ENCODE data around the gene DOK3. TPM values are rescaled to one million over a fixed set of nuclear protein-coding genes. Genes with fewer than 3 reads are reported as not detected.
A peak's percentile ranks its signal among the peaks of the same experiment; 100 is the strongest.

DOK3 gene
- total RNA-seq, 1 donor from 2014 or later: 11.6 TPM

DNA sequence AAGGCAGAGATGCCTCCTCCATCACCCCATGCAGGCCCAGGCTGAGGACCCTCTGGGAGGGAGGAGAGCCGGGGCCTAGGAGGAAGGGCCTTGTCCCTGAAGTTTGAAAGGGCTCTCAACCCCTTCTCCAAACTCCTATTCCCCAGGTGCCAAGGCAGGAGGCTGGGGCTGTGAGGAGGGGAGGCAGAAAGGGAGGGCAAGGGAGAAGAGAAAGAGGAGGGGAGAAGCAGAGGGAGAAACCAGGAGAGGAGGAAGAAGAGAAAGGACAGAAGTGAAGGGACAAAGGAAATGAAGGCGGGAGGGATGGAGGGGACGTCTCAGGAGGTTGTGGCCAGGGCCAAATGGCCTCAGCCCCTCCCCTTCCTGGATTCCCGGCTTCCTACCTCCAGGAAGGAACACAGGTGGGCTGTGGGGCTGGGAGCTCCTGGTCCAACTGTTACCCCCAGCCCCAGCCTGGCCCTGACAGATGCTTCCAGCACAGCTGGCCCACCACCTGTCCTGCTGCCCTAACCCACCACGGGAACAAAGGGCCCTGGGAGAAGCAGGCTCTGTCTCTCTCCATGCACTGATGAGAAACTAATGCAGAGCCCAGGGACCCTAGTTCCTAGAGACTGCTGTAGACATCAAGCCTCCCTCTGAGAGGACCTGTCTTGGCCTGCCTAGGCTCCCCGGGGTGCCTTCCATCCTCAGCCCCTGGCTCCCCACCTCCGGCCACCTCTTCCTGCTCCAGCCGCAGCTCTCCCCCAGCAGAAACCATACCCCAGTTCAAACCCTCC lies 39.7 kb downstream of the DOK3 start:
- TF ChIP-seq, protein P1, sequence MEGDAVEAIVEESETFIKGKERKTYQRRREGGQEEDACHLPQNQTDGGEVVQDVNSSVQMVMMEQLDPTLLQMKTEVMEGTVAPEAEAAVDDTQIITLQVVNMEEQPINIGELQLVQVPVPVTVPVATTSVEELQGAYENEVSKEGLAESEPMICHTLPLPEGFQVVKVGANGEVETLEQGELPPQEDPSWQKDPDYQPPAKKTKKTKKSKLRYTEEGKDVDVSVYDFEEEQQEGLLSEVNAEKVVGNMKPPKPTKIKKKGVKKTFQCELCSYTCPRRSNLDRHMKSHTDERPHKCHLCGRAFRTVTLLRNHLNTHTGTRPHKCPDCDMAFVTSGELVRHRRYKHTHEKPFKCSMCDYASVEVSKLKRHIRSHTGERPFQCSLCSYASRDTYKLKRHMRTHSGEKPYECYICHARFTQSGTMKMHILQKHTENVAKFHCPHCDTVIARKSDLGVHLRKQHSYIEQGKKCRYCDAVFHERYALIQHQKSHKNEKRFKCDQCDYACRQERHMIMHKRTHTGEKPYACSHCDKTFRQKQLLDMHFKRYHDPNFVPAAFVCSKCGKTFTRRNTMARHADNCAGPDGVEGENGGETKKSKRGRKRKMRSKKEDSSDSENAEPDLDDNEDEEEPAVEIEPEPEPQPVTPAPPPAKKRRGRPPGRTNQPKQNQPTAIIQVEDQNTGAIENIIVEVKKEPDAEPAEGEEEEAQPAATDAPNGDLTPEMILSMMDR (IDR thresholded peaks at IDR 0.05; ENCODE audit: unreplicated experiment): no peak
- H3K9me3 Mint-ChIP-seq (ENCODE audit: low read depth): no peaks in the 10 kb centered on the region
- H3K4me1 Mint-ChIP-seq (ENCODE audit: low read depth): peaks cover 26% of the 10 kb centered on the region
- H3K27me3 Mint-ChIP-seq: no peaks in the 10 kb centered on the region
- peak overlapping the region; percentile 64 for H3K4me3 Mint-ChIP-seq (ENCODE audit: low read depth)
- no peak for DNase-seq (ENCODE audit: low spot score, unreplicated experiment)
- peaks cover 32% of the 10 kb centered on the region for H3K36me3 Mint-ChIP-seq (ENCODE audit: insufficient read depth)
- peak overlapping the region; percentile 92 for H3K27ac Mint-ChIP-seq

DNA sequence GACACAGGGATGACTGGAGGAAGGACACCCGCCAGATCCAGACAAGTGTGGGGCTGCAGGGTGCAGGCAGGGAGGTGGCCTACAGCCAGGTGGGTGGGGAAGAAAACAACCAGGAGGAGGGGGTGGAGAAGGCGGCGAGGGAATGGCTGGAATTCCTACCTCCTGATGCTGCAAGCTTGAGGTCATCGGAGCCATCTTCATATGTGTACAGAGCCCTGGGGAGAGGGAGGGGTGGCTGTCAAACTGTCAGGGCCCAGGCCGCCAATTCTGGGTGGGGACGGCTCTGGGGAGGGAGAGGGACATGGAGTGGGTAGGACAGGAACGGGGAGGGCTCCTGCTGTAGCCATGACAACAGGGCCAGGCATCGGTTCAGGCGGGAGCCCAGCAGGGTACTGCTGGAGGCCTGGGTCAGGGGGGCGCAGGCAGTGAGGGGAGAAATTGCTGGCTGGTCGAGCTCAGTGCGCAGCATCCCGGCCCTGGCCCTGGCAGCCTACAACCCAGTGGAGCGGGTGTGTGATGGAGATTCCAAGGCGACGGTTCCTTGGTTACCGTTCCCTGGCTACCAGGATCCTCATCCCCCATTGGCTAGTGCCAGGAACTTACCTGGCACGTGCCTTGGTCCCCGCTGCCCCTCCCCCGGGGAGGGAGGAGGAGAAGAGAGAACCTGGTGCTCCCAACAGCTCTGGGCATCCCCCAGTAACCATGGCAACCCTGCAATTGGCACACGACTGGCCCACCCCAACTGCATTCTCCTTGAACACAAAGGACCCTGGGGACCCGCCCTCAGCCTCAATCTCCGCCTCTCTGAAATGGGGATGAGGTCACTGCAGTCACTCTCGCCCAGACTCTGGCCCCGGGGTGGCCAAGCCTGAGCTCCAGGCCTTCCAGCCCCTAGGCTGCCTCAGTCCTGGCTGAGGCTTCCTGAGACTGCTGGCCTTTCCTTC lies 40.7 kb downstream of the DOK3 start:
- no peak for DNase-seq (ENCODE audit: low spot score, unreplicated experiment)
- peaks cover 32% of the 10 kb centered on the region for H3K36me3 Mint-ChIP-seq (ENCODE audit: insufficient read depth)
- H3K4me3 Mint-ChIP-seq (ENCODE audit: low read depth): peak overlapping the region; percentile 16
- TF ChIP-seq, protein P1 (IDR thresholded peaks at IDR 0.05; ENCODE audit: unreplicated experiment): no peak
- H3K27me3 Mint-ChIP-seq: no peaks in the 10 kb centered on the region
- peaks cover 23% of the 10 kb centered on the region for H3K4me1 Mint-ChIP-seq (ENCODE audit: low read depth)
- H3K27ac Mint-ChIP-seq: peak overlapping the region; percentile 84
- H3K9me3 Mint-ChIP-seq (ENCODE audit: low read depth): no peaks in the 10 kb centered on the region

DNA sequence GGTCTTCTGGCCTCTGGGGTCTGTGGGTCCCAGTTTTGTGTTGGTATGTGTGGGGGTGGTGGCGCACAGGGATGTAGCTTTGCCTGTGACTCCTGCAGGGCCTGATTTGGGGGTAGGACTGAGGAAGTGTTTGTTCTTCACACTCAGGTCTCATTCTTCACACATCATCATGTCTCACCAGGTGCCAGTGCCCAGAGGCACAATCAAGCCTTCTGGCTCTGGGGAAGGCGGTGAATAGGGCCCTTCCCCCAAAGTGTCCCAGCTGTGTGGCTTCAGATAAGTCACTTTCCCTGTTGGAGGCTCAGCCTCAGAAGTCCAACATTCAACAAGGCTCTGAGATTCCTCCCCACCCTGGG lies 41.3 kb downstream of the DOK3 start:
- Mint-ChIP-seq H3K27ac (peak overlapping the region; percentile 84), H3K9me3 (ENCODE audit: low read depth) (no peaks in the 10 kb centered on the region), H3K4me1 (ENCODE audit: low read depth) (peaks cover 21% of the 10 kb centered on the region), H3K36me3 (ENCODE audit: insufficient read depth) (peaks cover 36% of the 10 kb centered on the region), H3K4me3 (ENCODE audit: low read depth) (no peak overlapping the region), H3K27me3 (no peaks in the 10 kb centered on the region)
- DNase-seq (ENCODE audit: low spot score, unreplicated experiment): no peak
- TF ChIP-seq, protein P1 (IDR thresholded peaks at IDR 0.05; ENCODE audit: unreplicated experiment): no peak

DNA sequence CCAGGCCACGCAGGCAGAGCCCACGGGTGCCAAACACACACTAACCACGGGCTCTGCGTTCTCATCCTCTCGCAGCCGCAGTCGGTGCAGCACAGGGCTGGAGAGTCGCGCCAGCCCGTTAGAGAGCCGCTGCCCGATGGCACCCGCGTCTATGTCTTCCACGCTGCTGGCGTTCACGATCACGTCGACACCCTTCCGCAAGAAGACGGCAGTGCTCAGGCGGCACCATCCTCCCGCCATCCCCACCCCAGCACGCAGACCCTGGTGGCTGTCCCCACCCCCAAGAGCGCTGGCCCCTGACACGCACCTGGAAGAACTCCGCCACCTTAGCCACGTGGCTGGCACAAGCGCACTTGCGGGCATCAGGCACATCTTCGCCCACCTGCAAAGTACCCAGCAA lies 42.2 kb downstream of the DOK3 start:
- Mint-ChIP-seq H3K27ac (peak overlapping the region; percentile 52), H3K4me3 (ENCODE audit: low read depth) (no peak overlapping the region), H3K27me3 (no peaks in the 10 kb centered on the region), H3K36me3 (ENCODE audit: insufficient read depth) (peaks cover 41% of the 10 kb centered on the region), H3K4me1 (ENCODE audit: low read depth) (peaks cover 21% of the 10 kb centered on the region), H3K9me3 (ENCODE audit: low read depth) (no peaks in the 10 kb centered on the region)
- DNase-seq (ENCODE audit: low spot score, unreplicated experiment): no peak
- TF ChIP-seq, protein P1 (IDR thresholded peaks at IDR 0.05; ENCODE audit: unreplicated experiment): no peak

DNA sequence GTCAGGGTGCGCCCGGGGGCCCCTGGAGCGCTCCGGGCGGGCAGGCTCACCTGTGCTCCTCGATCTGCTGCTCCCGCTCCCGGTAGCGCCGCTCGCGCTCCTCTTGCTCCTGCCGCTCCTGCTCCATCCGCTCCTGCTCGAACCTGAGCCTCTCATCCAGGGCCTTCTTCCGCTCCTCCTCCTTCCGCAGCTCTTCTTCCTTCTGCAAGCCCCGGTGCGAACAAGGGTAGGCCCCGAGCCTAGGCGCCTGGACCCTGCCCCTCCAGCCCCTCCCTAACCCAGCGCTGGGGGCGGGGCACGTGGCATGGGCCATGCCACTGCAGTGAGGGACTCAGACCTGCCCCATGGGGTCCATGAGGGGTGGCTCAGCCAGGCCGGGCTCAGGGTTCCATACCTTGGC lies 42.8 kb downstream of the DOK3 start:
- no peak for DNase-seq (ENCODE audit: low spot score, unreplicated experiment)
- no peak overlapping the region for H3K27ac Mint-ChIP-seq
- no peaks in the 10 kb centered on the region for H3K27me3 Mint-ChIP-seq
- TF ChIP-seq, protein P1 (IDR thresholded peaks at IDR 0.05; ENCODE audit: unreplicated experiment): no peak
- H3K36me3 Mint-ChIP-seq (ENCODE audit: insufficient read depth): peaks cover 41% of the 10 kb centered on the region
- peaks cover 17% of the 10 kb centered on the region for H3K4me1 Mint-ChIP-seq (ENCODE audit: low read depth)
- H3K4me3 Mint-ChIP-seq (ENCODE audit: low read depth): no peak overlapping the region
- no peaks in the 10 kb centered on the region for H3K9me3 Mint-ChIP-seq (ENCODE audit: low read depth)
